Activated naive CD8-positive, alpha-beta T cell treated with anti-CD3 and anti-CD28 coated beads, Interleukin-2, amount 10 ng/mL, durations not matched to agents 7 days and 5 days (primary cell): ENCODE data around the gene LRP1B. TPM values are rescaled to one million over a fixed set of nuclear protein-coding genes. Genes with fewer than 3 reads are reported as not detected.

ENCODE experiments used
- ATAC-seq: fragments of 150-1000 bp; cut with Tn5 transposase; one replicate; pipeline ENCODE4 v1.10.0; 2021; ENCODE audit warnings: low read depth, moderate library complexity
- POLR2A ChIA-PET: fragments of 350-600 bp; sonication (Branson Sonifier 250); formaldehyde crosslinking; loops from one replicate; lab custom pipeline; 2021; ENCODE audit warnings: antibody characterized with exemption; lab: Charles Lee
- DNase-seq: peaks from one replicate; pipeline ENCODE4 v3.0.0; 2021
- H3K27ac Mint-ChIP-seq: one replicate; pipeline ENCODE4 v1.8.0; 2022; ENCODE audit warnings: mild to moderate bottlenecking, mixed read lengths
- H3K27me3 Mint-ChIP-seq: one replicate; pipeline ENCODE4 v1.8.0; 2022; ENCODE audit warnings: mild to moderate bottlenecking, moderate library complexity, mixed read lengths
- H3K36me3 Mint-ChIP-seq: one replicate; pipeline ENCODE4 v1.8.0; 2021; ENCODE audit warnings: mild to moderate bottlenecking, mixed read lengths
- H3K4me1 Mint-ChIP-seq: one replicate; pipeline ENCODE4 v1.8.0; 2021; ENCODE audit warnings: mixed read lengths
- H3K4me3 Mint-ChIP-seq: one replicate; pipeline ENCODE4 v1.8.0; 2022; ENCODE audit warnings: mild to moderate bottlenecking, moderate library complexity, mixed read lengths
- H3K9me3 Mint-ChIP-seq: one replicate; pipeline ENCODE4 v1.8.0; 2021; ENCODE audit warnings: mixed read lengths
- total RNA-seq, 2 experiments: library from RNA; stranded (reverse); gene quantifications; one replicate each; pipeline ENCODE4 v1.2.3, GENCODE V29; 2021

The LRP1B gene
- total RNA-seq, 2 experiments from 2014 or later, result not detected

DNA sequence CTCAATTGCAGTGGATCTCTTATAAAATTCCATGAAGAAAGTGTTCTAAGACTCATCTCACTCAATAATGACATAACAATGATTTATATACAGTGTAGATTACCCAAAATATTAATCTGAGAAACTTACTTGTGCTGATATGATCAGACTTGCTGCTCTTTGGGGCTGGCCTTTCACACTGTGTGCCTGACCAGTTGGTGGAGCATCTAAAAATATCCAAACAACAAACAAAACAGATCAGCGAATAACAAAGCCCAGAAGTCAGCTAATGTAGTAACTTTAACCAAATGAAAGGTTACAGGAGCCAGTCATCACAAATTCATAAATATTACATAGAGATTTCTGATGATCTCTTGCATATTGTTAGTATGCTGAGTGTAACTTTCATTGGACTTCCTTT, 1883.9 kb downstream of the LRP1B start:
- Mint-ChIP-seq H3K36me3 (no peaks in the 10 kb centered on the region), H3K4me1 (no peaks in the 10 kb centered on the region), H3K27me3 (no peaks in the 10 kb centered on the region), H3K27ac (no peak overlapping the region), H3K9me3 (peaks cover 1% of the 10 kb centered on the region), H3K4me3 (no peak overlapping the region)
- ATAC-seq (no peak), DNase-seq (no peak)
- POLR2A ChIA-PET, result no interaction called here

- H3K4me3 Mint-ChIP-seq, result no peak overlapping the region
- DNase-seq (no peak), ATAC-seq (no peak)
- H3K4me1 Mint-ChIP-seq, result no peaks in the 10 kb centered on the region
- peaks cover 1% of the 10 kb centered on the region for H3K9me3 Mint-ChIP-seq
- H3K36me3 Mint-ChIP-seq, result no peaks in the 10 kb centered on the region
- H3K27ac Mint-ChIP-seq, result no peak overlapping the region
- POLR2A ChIA-PET, result no interaction called here
- no peaks in the 10 kb centered on the region for H3K27me3 Mint-ChIP-seq
Measured at GRCh38 chr2:140246058-140246457, 1884.8 kb downstream of the LRP1B start.

- no peak overlapping the region for H3K4me3 Mint-ChIP-seq
- no peaks in the 10 kb centered on the region for H3K27me3 Mint-ChIP-seq
- no peak overlapping the region for H3K27ac Mint-ChIP-seq
- no peak for ATAC-seq
- no peaks in the 10 kb centered on the region for H3K36me3 Mint-ChIP-seq
- POLR2A ChIA-PET, result no interaction called here
- H3K4me1 Mint-ChIP-seq, result no peaks in the 10 kb centered on the region
- H3K9me3 Mint-ChIP-seq, result peaks cover 1% of the 10 kb centered on the region
- no peak for DNase-seq
Measured at GRCh38 chr2:140242889-140243288, 1887.9 kb downstream of the LRP1B start.

DNA sequence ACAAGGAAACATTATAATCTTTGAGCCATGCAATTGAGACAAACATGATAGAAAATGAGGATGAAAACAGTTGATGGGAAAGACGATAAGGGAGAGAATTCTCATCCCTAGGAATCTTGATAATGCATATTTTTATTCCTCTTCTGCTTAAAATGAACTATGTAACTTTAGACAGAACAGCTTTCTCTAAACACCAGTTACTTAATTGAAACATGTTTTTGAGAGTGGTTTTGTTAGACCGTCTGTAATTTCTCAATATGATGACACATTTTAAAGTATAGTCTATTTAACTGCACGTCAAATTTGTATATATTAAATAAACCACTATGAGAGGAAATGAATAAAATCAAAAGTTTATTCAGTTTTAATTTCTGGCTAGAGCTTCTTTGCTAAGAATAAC, 1896.7 kb downstream of the LRP1B start:
- POLR2A ChIA-PET, result no interaction called here
- H3K27me3 Mint-ChIP-seq, result no peaks in the 10 kb centered on the region
- H3K4me1 Mint-ChIP-seq, result no peaks in the 10 kb centered on the region
- no peak overlapping the region for H3K27ac Mint-ChIP-seq
- DNase-seq (no peak), ATAC-seq (no peak)
- no peak overlapping the region for H3K4me3 Mint-ChIP-seq
- no peaks in the 10 kb centered on the region for H3K36me3 Mint-ChIP-seq
- peaks cover 1% of the 10 kb centered on the region for H3K9me3 Mint-ChIP-seq

GRCh38 chr2:140210963-140211362, 1919.9 kb downstream of the LRP1B start:
- Mint-ChIP-seq H3K9me3 (no peaks in the 10 kb centered on the region), H3K4me1 (no peaks in the 10 kb centered on the region), H3K4me3 (no peak overlapping the region), H3K27me3 (no peaks in the 10 kb centered on the region), H3K36me3 (no peaks in the 10 kb centered on the region), H3K27ac (no peak overlapping the region)
- POLR2A ChIA-PET, result no interaction called here
- DNase-seq (no peak), ATAC-seq (no peak)

DNA sequence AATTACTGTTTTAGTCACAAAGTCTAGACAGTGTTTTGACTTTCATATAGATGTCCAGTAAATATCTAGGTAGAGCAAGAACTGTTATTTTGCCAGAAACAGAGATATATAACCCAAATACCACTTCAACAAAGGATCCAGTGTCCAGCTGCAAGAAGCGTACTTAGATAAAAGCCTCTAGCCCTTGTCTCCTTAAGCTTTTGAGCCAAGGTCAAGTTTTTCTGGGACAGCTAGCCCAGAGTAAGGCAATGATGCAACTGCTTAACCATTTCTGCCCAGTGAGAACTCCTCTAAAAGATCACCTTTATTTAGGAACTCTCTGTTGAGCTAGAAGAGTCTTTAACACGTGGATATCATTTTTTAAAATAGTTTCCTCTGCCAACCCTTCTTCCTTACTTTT, 1925.7 kb downstream of the LRP1B start:
- ATAC-seq (no peak), DNase-seq (no peak)
- H3K4me1 Mint-ChIP-seq, result no peaks in the 10 kb centered on the region
- POLR2A ChIA-PET, result no interaction called here
- no peak overlapping the region for H3K4me3 Mint-ChIP-seq
- H3K27ac Mint-ChIP-seq, result no peak overlapping the region
- H3K36me3 Mint-ChIP-seq, result no peaks in the 10 kb centered on the region
- H3K9me3 Mint-ChIP-seq, result no peaks in the 10 kb centered on the region
- H3K27me3 Mint-ChIP-seq, result no peaks in the 10 kb centered on the region

- Mint-ChIP-seq H3K27me3 (no peaks in the 10 kb centered on the region), H3K36me3 (no peaks in the 10 kb centered on the region), H3K4me3 (no peak overlapping the region), H3K4me1 (no peaks in the 10 kb centered on the region), H3K27ac (no peak overlapping the region), H3K9me3 (no peaks in the 10 kb centered on the region)
- DNase-seq (no peak), ATAC-seq (no peak)
- POLR2A ChIA-PET, result no interaction called here
Measured at GRCh38 chr2:140203347-140203746, 1927.5 kb downstream of the LRP1B start.

DNA sequence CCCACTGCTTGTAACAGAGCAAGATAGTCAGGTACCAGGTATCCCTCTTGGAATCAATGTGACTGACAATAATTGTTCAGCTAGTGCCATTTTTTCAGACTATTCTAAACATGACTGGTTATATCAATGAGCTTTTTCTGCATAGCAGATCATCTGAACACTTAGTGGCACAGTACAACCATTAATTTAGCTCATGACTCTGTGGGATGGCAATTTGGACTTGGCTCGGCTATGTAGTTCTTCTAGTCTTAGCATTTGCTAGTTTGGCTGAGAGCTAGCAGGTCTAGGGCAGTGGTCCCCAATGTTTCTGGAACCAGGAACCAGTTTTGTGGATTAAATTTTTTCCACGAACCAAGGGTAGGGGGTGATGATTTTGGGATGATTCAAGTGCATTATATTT, 1929.2 kb downstream of the LRP1B start:
- POLR2A ChIA-PET, result no interaction called here
- no peak for DNase-seq
- H3K36me3 Mint-ChIP-seq, result no peaks in the 10 kb centered on the region
- no peak for ATAC-seq
- no peak overlapping the region for H3K27ac Mint-ChIP-seq
- no peaks in the 10 kb centered on the region for H3K27me3 Mint-ChIP-seq
- no peaks in the 10 kb centered on the region for H3K9me3 Mint-ChIP-seq
- no peak overlapping the region for H3K4me3 Mint-ChIP-seq
- H3K4me1 Mint-ChIP-seq, result no peaks in the 10 kb centered on the region

DNA sequence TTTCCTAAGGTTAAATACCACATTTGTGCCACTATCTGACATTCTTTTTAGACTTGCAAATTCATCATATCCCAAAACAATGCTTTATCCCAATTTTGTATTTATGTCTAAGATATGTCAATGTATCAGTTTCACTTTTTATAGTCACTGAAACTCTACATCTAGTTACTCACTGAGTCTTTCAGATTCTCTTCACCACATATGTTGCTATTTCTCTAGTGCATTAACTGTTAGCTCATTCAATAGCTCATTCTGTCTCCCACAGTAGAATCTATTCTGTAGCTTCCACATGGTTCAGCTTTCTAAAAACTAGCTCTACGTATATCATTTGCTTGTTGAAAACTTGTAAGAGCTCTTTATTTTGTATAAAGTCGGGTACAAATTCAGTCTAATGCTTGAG, 1930.1 kb downstream of the LRP1B start:
- no peak for ATAC-seq
- H3K9me3 Mint-ChIP-seq, result no peaks in the 10 kb centered on the region
- no peaks in the 10 kb centered on the region for H3K4me1 Mint-ChIP-seq
- POLR2A ChIA-PET, result no interaction called here
- no peaks in the 10 kb centered on the region for H3K27me3 Mint-ChIP-seq
- no peaks in the 10 kb centered on the region for H3K36me3 Mint-ChIP-seq
- no peak overlapping the region for H3K4me3 Mint-ChIP-seq
- H3K27ac Mint-ChIP-seq, result no peak overlapping the region
- no peak for DNase-seq

DNA sequence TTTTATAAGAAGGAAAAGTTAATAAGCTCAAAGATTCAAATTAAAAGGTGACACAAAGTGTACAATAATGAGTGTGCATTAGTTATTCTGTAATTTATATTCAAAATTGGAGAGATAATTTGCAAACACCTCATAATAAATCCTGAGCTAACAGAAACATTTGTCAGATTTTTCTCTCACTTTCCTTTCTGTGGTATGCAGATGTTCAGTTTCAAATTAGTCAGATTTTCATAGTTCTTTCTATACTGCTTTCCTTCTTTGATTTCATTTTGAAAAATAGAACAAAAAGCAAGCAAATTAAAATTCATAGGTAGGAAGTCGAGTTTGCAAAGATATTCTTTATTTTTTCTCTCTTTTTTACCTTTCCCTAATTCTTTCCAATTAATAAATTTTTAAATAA, 1930.5 kb downstream of the LRP1B start:
- no peak for ATAC-seq
- Mint-ChIP-seq H3K27me3 (no peaks in the 10 kb centered on the region), H3K36me3 (no peaks in the 10 kb centered on the region), H3K4me3 (no peak overlapping the region), H3K4me1 (no peaks in the 10 kb centered on the region), H3K27ac (no peak overlapping the region), H3K9me3 (no peaks in the 10 kb centered on the region)
- POLR2A ChIA-PET, result no interaction called here
- DNase-seq, result no peak

- Mint-ChIP-seq H3K9me3 (no peaks in the 10 kb centered on the region), H3K27ac (no peak overlapping the region), H3K4me1 (no peaks in the 10 kb centered on the region), H3K27me3 (no peaks in the 10 kb centered on the region), H3K4me3 (no peak overlapping the region), H3K36me3 (no peaks in the 10 kb centered on the region)
- POLR2A ChIA-PET, result no interaction called here
- ATAC-seq (no peak), DNase-seq (no peak)
Measured at GRCh38 chr2:140199312-140199711, 1931.5 kb downstream of the LRP1B start.

DNA sequence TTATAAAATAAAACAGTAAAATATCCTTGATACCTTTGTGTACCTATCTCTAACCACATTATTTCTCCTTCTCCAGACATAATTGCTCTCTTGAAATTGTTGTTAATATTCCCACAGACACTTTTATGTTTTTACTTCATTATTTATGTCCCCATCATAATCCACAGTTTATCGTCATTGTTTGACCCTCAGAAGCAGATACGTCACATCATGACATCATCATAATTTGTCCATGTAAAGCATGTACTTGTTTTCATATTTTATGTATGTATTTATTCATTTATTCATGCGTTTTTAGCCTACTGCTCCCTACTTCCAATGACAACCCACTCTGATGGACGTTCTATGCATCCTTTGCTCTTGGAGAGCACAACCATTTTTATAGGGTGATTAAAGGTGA, 1943.7 kb downstream of the LRP1B start:
- H3K9me3 Mint-ChIP-seq, result no peaks in the 10 kb centered on the region
- H3K4me1 Mint-ChIP-seq, result no peaks in the 10 kb centered on the region
- ATAC-seq, result no peak
- POLR2A ChIA-PET, result no interaction called here
- no peaks in the 10 kb centered on the region for H3K27me3 Mint-ChIP-seq
- H3K27ac Mint-ChIP-seq, result no peak overlapping the region
- H3K36me3 Mint-ChIP-seq, result no peaks in the 10 kb centered on the region
- no peak overlapping the region for H3K4me3 Mint-ChIP-seq
- DNase-seq, result no peak

GRCh38 chr2:140186313-140186712, 1944.5 kb downstream of the LRP1B start:
- DNase-seq, result no peak
- H3K36me3 Mint-ChIP-seq, result no peaks in the 10 kb centered on the region
- H3K9me3 Mint-ChIP-seq, result no peaks in the 10 kb centered on the region
- POLR2A ChIA-PET, result no interaction called here
- no peak for ATAC-seq
- H3K27me3 Mint-ChIP-seq, result no peaks in the 10 kb centered on the region
- H3K4me3 Mint-ChIP-seq, result no peak overlapping the region
- H3K4me1 Mint-ChIP-seq, result no peaks in the 10 kb centered on the region
- H3K27ac Mint-ChIP-seq, result no peak overlapping the region

DNA sequence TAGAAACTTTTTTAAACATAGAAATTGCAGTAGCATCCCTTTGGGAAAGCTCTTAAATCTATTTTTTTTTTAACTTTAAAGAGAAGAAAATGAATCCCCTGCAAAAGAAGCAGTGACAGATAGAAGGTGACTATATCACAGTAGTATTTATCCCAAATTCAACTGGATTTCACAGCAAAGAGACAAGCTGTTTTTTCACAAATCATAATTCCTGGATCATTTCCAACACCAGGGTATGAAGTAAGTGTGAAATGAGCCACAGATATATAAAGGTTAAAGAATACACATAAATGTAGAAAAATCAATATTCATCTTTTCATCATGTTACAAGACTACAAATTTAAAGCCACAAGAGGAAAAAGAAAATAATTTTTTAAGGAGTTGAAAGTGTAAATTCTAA, 1945.7 kb downstream of the LRP1B start:
- no peaks in the 10 kb centered on the region for H3K36me3 Mint-ChIP-seq
- no peak overlapping the region for H3K27ac Mint-ChIP-seq
- H3K4me3 Mint-ChIP-seq, result no peak overlapping the region
- no peak for DNase-seq
- no peaks in the 10 kb centered on the region for H3K27me3 Mint-ChIP-seq
- POLR2A ChIA-PET, result no interaction called here
- ATAC-seq, result no peak
- no peaks in the 10 kb centered on the region for H3K9me3 Mint-ChIP-seq
- H3K4me1 Mint-ChIP-seq, result no peaks in the 10 kb centered on the region

DNA sequence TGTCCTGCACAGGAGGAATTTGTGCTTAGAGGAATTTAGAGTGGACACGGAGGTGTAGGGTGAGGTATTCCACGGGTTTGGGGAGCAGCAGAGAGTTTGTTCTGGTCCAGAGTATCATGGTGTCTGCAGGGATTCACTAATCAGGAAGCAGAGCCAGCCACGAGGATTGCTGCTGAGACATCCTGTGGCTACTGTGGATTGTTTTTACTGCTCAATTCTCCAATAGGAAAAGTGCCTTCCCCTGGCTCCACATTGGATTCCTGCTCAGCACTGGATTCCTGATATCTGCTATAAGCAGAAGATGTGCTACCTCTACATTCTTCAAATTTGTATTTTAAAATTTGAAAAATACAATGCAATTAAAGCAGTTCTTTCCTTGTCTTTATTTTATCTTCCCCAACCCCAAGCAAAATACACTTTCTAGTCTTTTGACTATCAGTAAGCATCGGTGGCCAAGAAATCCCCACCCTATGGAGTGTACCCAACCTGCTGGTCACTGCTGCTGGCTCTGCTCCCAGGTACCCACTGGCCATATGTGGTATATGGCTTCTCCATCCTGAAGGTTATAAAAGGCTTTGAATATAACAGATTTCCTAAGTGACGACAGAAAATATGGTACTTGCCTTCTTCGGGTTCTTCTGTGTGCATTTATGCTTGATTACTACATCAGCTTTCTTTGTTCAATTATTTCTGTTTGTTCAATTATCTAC, 1947.6 kb downstream of the LRP1B start:
- H3K9me3 Mint-ChIP-seq, result no peaks in the 10 kb centered on the region
- POLR2A ChIA-PET, result no interaction called here
- no peaks in the 10 kb centered on the region for H3K36me3 Mint-ChIP-seq
- no peak overlapping the region for H3K27ac Mint-ChIP-seq
- ATAC-seq (no peak), DNase-seq (no peak)
- H3K27me3 Mint-ChIP-seq, result no peaks in the 10 kb centered on the region
- H3K4me3 Mint-ChIP-seq, result no peak overlapping the region
- no peaks in the 10 kb centered on the region for H3K4me1 Mint-ChIP-seq
